ENCODE measurements around the gene NR2F1.

The NR2F1 gene

DNA sequence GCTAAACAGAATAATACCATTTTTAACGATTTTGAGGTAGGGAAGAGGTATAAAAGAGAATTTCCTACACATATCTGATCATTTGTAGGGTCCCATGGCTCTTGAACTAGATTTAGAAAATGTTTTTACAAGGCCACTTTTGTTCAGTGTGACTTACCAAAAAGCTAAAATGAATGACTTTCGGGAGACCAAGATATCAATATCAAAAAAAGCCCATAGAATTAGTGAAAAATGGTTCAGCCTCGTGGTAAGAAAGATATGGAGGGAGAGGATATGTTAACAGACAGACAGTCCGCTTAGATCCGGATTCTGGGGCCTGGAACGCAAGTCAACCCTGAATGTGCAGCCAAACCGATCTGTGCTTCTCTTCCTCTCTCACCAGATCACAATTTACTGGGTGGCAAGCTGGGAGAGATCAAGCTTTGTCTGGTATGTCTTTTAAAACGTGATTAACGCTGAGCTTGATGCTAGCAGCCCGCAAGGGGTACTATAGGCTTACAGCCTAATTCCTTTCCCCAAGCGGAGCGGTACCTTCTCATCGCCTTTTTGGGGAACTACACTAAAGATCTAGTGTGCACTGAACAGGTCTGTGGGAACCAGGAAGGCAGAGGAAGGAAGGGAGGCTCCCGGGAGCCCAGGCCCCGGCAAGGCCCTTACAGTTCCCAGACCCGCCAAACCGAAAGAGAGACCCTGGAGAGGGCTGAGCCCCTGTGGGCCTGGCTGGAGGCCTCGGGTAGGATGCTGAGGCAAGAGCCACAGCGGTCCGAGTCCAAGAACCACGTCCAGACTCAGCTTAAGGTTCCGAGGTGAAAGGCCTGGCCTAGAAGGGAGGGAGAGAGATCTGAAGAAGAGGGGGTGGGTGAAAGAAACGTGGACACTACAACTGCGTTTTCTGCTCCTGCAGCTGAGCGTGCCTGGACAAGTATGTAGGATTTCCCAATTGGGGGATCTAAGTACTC is 4.9 kb upstream of the NR2F1 start:
- no peak for DNase-seq (ENCODE audit: low read depth in 1 of 2, low spot score in 1 of 2)

DNA sequence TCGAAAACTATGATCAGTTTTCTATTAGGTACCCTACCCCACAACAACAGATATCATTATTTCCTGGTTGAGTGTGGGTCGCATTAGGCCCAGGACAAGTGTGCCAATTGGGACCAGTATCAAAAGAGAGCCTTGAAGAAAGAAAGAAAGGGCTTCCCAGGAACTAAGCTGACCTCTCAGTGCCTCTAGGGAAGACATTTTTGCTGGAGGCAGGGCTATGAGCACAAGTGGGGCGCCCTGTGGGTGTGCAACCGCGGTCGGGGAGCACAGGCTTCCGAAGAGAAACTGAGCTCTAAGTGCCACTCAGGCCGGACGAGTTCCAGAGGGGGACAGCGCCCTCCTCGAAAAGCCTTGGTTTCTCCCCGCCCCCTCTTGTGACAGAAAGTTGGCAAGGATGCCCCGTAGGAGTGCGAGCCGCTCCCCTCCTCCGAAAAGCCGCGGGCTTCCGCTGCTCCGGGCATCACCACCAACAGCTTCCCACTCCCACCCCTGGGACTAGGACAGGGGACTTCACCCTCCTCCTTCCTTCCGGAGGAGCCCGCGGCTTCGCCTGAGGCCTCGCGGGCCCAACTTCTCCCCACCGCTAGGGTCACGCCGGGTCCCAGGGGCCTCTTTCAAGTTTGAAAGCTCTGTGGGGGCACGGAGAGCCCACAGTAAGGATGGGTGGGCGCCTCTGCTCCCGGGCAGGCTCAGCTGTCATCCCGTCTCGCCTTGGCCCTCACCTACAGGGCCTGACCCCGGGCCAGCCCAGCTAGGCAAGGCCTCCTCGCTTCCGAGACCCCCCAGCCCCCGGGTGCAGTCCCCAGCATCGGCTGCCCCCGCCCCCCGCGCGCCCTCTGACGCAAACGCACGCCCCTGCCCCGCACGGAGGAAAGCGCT is 4.0 kb upstream of the NR2F1 start:
- DNase-seq (ENCODE audit: low read depth in 1 of 2, low spot score in 1 of 2) = no peak

GRCh38 chr5:93579692-93580062 is 3.3 kb upstream of the NR2F1 start:
- no peak for DNase-seq (ENCODE audit: low read depth in 1 of 2, low spot score in 1 of 2)

- DNase-seq (ENCODE audit: low read depth in 1 of 2, low spot score in 1 of 2) = no peak
These were observed 2.7 kb upstream of the NR2F1 start for GRCh38 chr5:93580063-93580926.

- no peak for DNase-seq (ENCODE audit: low read depth in 1 of 2, low spot score in 1 of 2)
These were observed 2.0 kb upstream of the NR2F1 start, which contains the start of gene NR2F1-AS1 for GRCh38 chr5:93580927-93581445. NR2F1-AS1 (minus strand) TSS chr5:93581219.

DNA sequence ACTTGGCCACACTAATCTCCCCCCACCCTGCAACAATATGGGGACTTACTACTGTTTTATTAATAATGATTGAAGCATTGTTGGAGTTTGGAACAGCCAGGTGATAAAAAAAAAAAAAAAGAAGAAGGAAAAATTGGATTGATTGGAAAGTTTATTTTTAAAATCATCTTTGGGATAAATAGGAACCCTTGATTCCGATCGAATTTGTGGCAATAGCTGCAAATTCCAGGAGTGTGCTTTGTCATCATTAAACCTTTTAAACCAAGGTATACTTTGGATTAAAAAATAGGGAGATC is 907 bp upstream of the NR2F1 start:
- DNase-seq (ENCODE audit: low read depth in 1 of 2, low spot score in 1 of 2) = no peak

GRCh38 chr5:93583439-93583767 is 381 bp downstream of the NR2F1 start:
- DNase-seq (ENCODE audit: low read depth in 1 of 2, low spot score in 1 of 2) = no peak

DNA sequence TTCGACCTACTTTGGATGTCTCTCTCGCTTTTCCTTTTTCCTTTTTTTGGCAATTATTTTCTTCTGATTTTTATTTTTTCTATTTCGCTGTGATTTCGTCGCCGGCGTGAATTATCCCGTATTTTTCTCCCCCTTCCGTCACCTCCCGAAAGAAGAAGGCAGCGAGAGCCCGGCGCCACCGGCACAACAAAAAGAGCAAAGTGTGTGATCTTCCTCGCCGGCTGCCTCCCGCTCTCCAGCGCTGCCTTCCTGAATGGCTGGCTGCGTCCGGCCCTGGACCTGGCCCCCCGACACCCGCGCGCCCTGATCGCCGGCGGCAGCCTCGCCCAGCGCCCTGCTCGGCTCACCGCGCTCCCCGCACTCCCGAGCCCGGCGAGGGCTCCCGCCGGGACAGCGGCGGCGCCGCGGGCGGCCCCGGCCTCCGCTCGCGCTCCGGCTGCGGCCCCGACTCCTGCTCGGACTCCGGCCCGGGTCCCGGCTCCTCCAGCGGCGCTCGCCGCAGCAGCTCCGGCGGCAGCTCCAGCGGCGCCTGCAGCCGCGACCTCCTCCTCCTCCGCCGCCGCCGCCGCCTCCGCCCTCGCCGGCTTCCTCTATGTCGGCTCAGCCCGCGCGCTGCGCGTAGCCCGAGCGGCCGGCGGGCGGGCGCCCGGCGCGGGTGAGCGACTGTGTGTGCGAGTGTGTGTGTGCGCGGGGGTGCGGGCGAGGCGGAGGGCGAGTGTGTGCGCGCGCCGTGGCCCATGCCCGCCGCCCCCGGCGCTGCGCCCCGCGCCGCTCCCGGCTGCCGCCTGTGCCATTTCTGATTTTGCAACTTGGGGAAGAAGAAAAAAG is 960 bp downstream of the NR2F1 start:
- DNase-seq (ENCODE audit: low read depth in 1 of 2, low spot score in 1 of 2) = no peak

- DNase-seq (ENCODE audit: low read depth in 1 of 2, low spot score in 1 of 2) = no peak
These were observed 1.6 kb downstream of the NR2F1 start for GRCh38 chr5:93584596-93585040.

DNA sequence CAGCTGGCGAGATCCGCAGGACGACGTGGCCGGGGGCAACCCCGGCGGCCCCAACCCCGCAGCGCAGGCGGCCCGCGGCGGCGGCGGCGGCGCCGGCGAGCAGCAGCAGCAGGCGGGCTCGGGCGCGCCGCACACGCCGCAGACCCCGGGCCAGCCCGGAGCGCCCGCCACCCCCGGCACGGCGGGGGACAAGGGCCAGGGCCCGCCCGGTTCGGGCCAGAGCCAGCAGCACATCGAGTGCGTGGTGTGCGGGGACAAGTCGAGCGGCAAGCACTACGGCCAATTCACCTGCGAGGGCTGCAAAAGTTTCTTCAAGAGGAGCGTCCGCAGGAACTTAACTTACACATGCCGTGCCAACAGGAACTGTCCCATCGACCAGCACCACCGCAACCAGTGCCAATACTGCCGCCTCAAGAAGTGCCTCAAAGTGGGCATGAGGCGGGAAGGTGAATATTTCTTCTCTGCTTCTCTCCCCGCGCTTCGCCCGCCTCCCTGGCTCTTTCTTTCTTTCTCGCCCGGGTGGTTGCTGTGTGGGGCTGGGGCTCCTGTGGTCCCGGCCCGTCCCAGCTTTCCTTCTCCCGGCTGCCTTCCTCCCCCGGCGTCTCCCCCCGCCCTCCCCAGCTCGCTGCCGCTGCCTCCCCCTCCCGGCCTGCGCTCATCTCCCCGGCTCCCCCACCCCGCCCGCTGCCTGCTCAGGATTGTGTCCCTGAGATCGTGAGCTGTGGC is 2.2 kb downstream of the NR2F1 start:
- DNase-seq (ENCODE audit: low read depth in 1 of 2, low spot score in 1 of 2) = no peak

- no peak for DNase-seq (ENCODE audit: low read depth in 1 of 2, low spot score in 1 of 2)
These were observed 2.9 kb downstream of the NR2F1 start for GRCh38 chr5:93585767-93586385.

GRCh38 chr5:93586736-93587596 is 3.9 kb downstream of the NR2F1 start:
- DNase-seq (ENCODE audit: low read depth in 1 of 2, low spot score in 1 of 2) = no peak

- no peak for DNase-seq (ENCODE audit: low read depth in 1 of 2, low spot score in 1 of 2)
These were observed 4.8 kb downstream of the NR2F1 start for GRCh38 chr5:93587597-93588351.

DNA sequence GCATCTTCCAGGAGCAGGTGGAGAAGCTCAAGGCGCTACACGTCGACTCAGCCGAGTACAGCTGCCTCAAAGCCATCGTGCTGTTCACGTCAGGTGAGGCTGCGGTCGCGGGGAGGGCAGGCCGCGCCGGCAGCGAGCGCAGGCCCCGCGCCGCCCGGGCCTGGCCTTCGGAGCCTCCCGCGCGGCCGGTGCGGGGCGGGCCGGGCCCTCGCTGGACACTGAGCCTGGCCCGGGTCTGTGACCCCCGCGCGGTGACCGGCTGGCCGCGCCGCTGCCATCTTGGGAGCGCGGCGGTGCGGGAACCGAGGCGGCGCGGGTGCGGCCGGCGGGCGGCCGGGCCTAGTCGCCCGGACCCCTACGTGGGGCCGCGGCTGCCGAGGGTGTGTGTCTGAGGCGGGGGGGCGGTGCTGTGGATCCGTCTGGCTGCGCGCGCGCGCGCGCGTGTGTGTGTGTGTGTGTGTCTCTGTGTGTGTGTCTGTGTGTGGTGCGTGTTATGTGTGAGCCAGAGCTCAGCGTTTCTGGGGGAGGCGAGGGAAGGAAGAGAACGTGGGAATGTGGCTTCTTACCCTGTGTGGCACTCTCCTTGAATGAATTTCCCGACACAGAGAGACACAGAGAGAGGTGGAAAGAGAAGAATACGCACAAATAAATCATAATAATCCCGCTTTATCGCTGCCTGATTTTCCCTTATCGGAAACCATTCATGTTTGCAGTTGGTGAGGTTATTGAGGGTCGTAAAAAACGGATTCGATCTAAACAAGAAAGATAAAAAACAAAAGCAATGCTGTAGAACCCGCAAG is 5.5 kb downstream of the NR2F1 start:
- DNase-seq (ENCODE audit: low read depth in 1 of 2, low spot score in 1 of 2) = no peak

GRCh38 chr5:93589152-93589828 is 6.3 kb downstream of the NR2F1 start:
- DNase-seq (ENCODE audit: low read depth in 1 of 2, low spot score in 1 of 2) = no peak

GRCh38 chr5:93589829-93590215 is 6.8 kb downstream of the NR2F1 start:
- DNase-seq (ENCODE audit: low read depth in 1 of 2, low spot score in 1 of 2) = no peak

Measured in activated CD4-positive, alpha-beta T cell treated with anti-CD3 and anti-CD28 coated beads, Interleukin-2, amount 50 U/mL, for 24 hours (primary cell).